ENCODE results near the gene NACC2. TPM values are rescaled to one million over a fixed set of nuclear protein-coding genes. Genes with fewer than 3 reads are reported as not detected.

NACC2 gene
- total RNA-seq, 1 experiment from 2014 or later = 62.0 TPM

- Histone ChIP-seq H3K27ac (ENCODE audit: low read length) (no peak overlapping the region), H3K27me3 (ENCODE audit: control insufficient read depth, insufficient read depth, low read length) (no peaks in the 10 kb centered on the region), H3K36me3 (ENCODE audit: control insufficient read depth, insufficient read depth, low read length) (no peaks in the 10 kb centered on the region), H3K9me3 (ENCODE audit: control insufficient read depth, insufficient read depth, low read depth, low read length) (no peaks in the 10 kb centered on the region), H3K4me3 (ENCODE audit: low read depth in 2 of 2, low read length in 2 of 2) (no peak overlapping the region), H3K4me1 (ENCODE audit: control insufficient read depth, insufficient read depth, low read length) (peaks cover 33% of the 10 kb centered on the region)
- no peak for ATAC-seq
- no peak for DNase-seq (ENCODE audit: low read depth, low spot score)
- TF ChIP-seq TCF7L2 (IDR thresholded peaks at IDR 0.05; ENCODE audit: low read depth, low read length) = no peak
- no peak for TF ChIP-seq POLR2AphosphoS5 (IDR thresholded peaks at IDR 0.05; ENCODE audit: low read depth, low read length)
- TF ChIP-seq REST (IDR thresholded peaks at IDR 0.05; ENCODE audit: insufficient read depth in 1 of 2, low read depth in 2 of 2, low read length in 1 of 2) = no peak
- no peak for TF ChIP-seq CTCF (IDR thresholded peaks at IDR 0.05)
- no peak for TF ChIP-seq SIN3A (IDR thresholded peaks at IDR 0.05; ENCODE audit: borderline replicate concordance, insufficient read depth, low read depth, low read length)
- BruUV-seq (replicated peaks) = no TSS peak
- POLR2A ChIA-PET = no interaction called here
- in situ Hi-C loops (cut with HindIII; ENCODE audit: low pct_unique_long_range_greater_than_20kb, low sequenced_read_pairs) = no loop called here
- CTCF ChIA-PET = no interaction called here
- intact Hi-C loops (cut with micrococcal nuclease; ENCODE audit: unreplicated experiment) = no loop called here
Observed at GRCh38 chr9:136061405-136061804, 33.7 kb downstream of the NACC2 start.

DNA sequence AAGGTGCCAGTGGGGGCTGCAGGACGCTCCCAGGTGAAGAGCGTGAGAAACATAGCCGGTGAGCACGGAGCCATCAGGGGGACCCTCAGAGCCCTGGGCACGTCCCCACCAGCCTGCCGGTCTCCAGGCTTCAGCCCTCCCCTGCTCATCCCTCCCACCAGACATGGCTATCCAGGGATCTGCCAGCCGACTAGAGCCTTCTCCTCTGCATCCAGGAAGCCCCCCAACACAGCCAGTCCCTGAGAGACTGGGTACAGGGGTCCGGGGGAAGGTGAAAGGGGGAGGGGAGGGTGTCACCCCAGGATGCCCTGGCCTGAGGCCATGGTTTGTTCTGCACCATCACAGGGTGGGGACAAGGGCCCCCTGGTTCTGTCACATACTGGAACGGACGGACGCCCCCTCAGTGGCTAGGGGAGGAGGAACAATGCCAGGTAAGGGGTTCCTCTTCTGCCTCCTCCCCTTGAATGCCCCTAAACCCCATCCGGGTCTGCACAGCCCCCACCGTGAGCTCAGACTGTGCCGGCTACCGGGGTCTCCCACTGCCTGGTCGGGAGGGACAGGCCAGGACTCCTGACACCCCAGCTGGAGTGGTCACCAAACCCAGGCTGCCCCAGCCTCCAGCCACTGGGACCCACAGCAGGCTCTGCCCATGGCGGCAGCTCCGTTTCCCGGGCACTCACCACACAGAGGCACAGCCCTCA is 34.3 kb downstream of the NACC2 start:
- Histone ChIP-seq H3K27me3 (ENCODE audit: control insufficient read depth, insufficient read depth, low read length) (no peaks in the 10 kb centered on the region), H3K27ac (ENCODE audit: low read length) (no peak overlapping the region), H3K4me1 (ENCODE audit: control insufficient read depth, insufficient read depth, low read length) (peaks cover 39% of the 10 kb centered on the region), H3K4me3 (ENCODE audit: low read depth in 2 of 2, low read length in 2 of 2) (no peak overlapping the region), H3K9me3 (ENCODE audit: control insufficient read depth, insufficient read depth, low read depth, low read length) (no peaks in the 10 kb centered on the region), H3K36me3 (ENCODE audit: control insufficient read depth, insufficient read depth, low read length) (no peaks in the 10 kb centered on the region)
- DNase-seq (ENCODE audit: low read depth, low spot score) = no peak
- intact Hi-C loops (cut with micrococcal nuclease; ENCODE audit: unreplicated experiment) = no loop called here
- TF ChIP-seq TCF7L2 (IDR thresholded peaks at IDR 0.05; ENCODE audit: low read depth, low read length) = no peak
- TF ChIP-seq REST (IDR thresholded peaks at IDR 0.05; ENCODE audit: insufficient read depth in 1 of 2, low read depth in 2 of 2, low read length in 1 of 2) = no peak
- TF ChIP-seq CTCF (IDR thresholded peaks at IDR 0.05) = no peak
- in situ Hi-C loops (cut with HindIII; ENCODE audit: low pct_unique_long_range_greater_than_20kb, low sequenced_read_pairs) = no loop called here
- no TSS peak for BruUV-seq (replicated peaks)
- ATAC-seq = no peak
- ChIA-PET CTCF (no interaction called here), POLR2A (no interaction called here)
